ENCODE data around the gene TAGLN. TPM values are rescaled to one million over a fixed set of nuclear protein-coding genes. Genes with fewer than 3 reads are reported as not detected.

TAGLN gene
- total RNA-seq, 1 experiment from 2014 or later: 71.5 TPM

DNA sequence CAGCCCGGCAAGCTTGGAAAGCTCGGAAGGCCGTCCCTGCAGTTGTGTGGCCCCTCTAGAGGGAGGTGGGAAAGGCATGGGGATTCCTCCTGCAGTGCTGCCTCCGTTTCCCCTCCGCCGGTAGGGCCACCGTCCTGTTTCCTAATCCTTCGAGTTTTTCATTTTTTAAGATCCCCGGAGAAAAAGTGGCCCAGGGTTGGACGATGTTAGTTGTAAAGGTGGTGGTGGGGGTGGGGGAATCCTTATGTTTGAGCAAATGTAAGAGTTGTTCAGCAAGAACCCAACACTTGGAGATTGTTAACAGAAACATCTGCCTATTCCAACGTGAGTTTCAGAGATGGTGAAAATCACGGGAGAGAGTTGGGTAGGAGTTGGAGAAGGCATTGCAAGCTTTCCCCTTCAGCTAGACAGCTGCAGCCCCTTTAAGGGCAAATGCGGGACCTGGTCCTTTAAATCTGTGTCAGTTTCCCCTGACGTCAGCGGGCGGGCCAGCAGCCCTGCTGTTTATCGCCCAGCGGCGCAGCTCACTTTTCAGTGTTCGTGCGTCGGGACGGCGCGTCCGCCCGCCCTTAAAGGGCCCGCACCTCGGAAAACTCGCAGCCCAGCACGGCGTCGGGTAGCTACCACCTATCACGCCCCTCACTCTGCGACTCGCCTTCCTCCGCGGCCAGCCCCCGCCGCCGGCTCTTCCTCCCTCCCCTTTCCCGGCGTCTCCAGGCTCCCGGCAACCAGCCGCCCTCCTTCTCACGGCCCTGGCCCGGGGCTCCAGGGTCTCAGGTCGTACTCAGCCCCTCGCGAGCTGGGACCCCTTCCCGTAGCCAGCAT lies 20.7 kb upstream of the TAGLN start, which contains the start of gene SIDT2 (continued):
- TF ChIP-seq, protein P1, sequence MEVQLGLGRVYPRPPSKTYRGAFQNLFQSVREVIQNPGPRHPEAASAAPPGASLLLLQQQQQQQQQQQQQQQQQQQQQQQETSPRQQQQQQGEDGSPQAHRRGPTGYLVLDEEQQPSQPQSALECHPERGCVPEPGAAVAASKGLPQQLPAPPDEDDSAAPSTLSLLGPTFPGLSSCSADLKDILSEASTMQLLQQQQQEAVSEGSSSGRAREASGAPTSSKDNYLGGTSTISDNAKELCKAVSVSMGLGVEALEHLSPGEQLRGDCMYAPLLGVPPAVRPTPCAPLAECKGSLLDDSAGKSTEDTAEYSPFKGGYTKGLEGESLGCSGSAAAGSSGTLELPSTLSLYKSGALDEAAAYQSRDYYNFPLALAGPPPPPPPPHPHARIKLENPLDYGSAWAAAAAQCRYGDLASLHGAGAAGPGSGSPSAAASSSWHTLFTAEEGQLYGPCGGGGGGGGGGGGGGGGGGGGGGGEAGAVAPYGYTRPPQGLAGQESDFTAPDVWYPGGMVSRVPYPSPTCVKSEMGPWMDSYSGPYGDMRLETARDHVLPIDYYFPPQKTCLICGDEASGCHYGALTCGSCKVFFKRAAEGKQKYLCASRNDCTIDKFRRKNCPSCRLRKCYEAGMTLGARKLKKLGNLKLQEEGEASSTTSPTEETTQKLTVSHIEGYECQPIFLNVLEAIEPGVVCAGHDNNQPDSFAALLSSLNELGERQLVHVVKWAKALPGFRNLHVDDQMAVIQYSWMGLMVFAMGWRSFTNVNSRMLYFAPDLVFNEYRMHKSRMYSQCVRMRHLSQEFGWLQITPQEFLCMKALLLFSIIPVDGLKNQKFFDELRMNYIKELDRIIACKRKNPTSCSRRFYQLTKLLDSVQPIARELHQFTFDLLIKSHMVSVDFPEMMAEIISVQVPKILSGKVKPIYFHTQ (CRISPR knock-in tag; IDR thresholded peaks at IDR 0.05): no peak
- TF ChIP-seq, protein P2, sequence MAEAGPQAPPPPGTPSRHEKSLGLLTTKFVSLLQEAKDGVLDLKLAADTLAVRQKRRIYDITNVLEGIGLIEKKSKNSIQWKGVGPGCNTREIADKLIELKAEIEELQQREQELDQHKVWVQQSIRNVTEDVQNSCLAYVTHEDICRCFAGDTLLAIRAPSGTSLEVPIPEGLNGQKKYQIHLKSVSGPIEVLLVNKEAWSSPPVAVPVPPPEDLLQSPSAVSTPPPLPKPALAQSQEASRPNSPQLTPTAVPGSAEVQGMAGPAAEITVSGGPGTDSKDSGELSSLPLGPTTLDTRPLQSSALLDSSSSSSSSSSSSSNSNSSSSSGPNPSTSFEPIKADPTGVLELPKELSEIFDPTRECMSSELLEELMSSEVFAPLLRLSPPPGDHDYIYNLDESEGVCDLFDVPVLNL (CRISPR knock-in tag; IDR thresholded peaks at IDR 0.05; ENCODE audit: borderline replicate concordance, low read depth): no peak
- peak; percentile 56; the same call in 1 of the 2 replicates for TF ChIP-seq EMX1 (CRISPR knock-in tag; IDR thresholded peaks at IDR 0.05)
- TF ChIP-seq NR1H2 (CRISPR knock-in tag; IDR thresholded peaks at IDR 0.05): no peak
- no peak for TF ChIP-seq ZNF232 (CRISPR knock-in tag; IDR thresholded peaks at IDR 0.05)
- TF ChIP-seq, protein P3, sequence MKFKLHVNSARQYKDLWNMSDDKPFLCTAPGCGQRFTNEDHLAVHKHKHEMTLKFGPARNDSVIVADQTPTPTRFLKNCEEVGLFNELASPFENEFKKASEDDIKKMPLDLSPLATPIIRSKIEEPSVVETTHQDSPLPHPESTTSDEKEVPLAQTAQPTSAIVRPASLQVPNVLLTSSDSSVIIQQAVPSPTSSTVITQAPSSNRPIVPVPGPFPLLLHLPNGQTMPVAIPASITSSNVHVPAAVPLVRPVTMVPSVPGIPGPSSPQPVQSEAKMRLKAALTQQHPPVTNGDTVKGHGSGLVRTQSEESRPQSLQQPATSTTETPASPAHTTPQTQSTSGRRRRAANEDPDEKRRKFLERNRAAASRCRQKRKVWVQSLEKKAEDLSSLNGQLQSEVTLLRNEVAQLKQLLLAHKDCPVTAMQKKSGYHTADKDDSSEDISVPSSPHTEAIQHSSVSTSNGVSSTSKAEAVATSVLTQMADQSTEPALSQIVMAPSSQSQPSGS (CRISPR knock-in tag; IDR thresholded peaks at IDR 0.05; ENCODE audit: borderline replicate concordance, low read depth): no peak
- no peak for TF ChIP-seq ZNF317 (CRISPR knock-in tag; IDR thresholded peaks at IDR 0.05; ENCODE audit: borderline replicate concordance, low read depth)
- peak; percentile 47; the same call in 1 of the 2 replicates for TF ChIP-seq ETV6 (CRISPR knock-in tag; IDR thresholded peaks at IDR 0.05)
- no peak for TF ChIP-seq TEAD4 (CRISPR knock-in tag; IDR thresholded peaks at IDR 0.05)
- TF ChIP-seq, protein P4, sequence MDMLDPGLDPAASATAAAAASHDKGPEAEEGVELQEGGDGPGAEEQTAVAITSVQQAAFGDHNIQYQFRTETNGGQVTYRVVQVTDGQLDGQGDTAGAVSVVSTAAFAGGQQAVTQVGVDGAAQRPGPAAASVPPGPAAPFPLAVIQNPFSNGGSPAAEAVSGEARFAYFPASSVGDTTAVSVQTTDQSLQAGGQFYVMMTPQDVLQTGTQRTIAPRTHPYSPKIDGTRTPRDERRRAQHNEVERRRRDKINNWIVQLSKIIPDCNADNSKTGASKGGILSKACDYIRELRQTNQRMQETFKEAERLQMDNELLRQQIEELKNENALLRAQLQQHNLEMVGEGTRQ (CRISPR knock-in tag; IDR thresholded peaks at IDR 0.05): no peak
- TF ChIP-seq, protein P5, sequence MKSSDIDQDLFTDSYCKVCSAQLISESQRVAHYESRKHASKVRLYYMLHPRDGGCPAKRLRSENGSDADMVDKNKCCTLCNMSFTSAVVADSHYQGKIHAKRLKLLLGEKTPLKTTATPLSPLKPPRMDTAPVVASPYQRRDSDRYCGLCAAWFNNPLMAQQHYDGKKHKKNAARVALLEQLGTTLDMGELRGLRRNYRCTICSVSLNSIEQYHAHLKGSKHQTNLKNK (CRISPR knock-in tag; IDR thresholded peaks at IDR 0.05): no peak
- 0 out of 2 replicates have a peak, but pooled peaks have one; percentile 16 for TF ChIP-seq TEAD1 (CRISPR knock-in tag; IDR thresholded peaks at IDR 0.05)
- TF ChIP-seq, protein P6, sequence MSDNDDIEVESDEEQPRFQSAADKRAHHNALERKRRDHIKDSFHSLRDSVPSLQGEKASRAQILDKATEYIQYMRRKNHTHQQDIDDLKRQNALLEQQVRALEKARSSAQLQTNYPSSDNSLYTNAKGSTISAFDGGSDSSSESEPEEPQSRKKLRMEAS (CRISPR knock-in tag; IDR thresholded peaks at IDR 0.05): peak; percentile 58; the same call in 1 of the 2 replicates
- TF ChIP-seq, protein P7, sequence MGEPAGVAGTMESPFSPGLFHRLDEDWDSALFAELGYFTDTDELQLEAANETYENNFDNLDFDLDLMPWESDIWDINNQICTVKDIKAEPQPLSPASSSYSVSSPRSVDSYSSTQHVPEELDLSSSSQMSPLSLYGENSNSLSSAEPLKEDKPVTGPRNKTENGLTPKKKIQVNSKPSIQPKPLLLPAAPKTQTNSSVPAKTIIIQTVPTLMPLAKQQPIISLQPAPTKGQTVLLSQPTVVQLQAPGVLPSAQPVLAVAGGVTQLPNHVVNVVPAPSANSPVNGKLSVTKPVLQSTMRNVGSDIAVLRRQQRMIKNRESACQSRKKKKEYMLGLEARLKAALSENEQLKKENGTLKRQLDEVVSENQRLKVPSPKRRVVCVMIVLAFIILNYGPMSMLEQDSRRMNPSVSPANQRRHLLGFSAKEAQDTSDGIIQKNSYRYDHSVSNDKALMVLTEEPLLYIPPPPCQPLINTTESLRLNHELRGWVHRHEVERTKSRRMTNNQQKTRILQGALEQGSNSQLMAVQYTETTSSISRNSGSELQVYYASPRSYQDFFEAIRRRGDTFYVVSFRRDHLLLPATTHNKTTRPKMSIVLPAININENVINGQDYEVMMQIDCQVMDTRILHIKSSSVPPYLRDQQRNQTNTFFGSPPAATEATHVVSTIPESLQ (CRISPR knock-in tag; IDR thresholded peaks at IDR 0.05): no peak
- TF ChIP-seq, protein P8, sequence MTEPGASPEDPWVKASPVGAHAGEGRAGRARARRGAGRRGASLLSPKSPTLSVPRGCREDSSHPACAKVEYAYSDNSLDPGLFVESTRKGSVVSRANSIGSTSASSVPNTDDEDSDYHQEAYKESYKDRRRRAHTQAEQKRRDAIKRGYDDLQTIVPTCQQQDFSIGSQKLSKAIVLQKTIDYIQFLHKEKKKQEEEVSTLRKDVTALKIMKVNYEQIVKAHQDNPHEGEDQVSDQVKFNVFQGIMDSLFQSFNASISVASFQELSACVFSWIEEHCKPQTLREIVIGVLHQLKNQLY (CRISPR knock-in tag; IDR thresholded peaks at IDR 0.05): no peak
- TF ChIP-seq, protein P9, sequence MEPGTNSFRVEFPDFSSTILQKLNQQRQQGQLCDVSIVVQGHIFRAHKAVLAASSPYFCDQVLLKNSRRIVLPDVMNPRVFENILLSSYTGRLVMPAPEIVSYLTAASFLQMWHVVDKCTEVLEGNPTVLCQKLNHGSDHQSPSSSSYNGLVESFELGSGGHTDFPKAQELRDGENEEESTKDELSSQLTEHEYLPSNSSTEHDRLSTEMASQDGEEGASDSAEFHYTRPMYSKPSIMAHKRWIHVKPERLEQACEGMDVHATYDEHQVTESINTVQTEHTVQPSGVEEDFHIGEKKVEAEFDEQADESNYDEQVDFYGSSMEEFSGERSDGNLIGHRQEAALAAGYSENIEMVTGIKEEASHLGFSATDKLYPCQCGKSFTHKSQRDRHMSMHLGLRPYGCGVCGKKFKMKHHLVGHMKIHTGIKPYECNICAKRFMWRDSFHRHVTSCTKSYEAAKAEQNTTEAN (CRISPR knock-in tag; IDR thresholded peaks at IDR 0.05): no peak
- TF ChIP-seq, protein P10, sequence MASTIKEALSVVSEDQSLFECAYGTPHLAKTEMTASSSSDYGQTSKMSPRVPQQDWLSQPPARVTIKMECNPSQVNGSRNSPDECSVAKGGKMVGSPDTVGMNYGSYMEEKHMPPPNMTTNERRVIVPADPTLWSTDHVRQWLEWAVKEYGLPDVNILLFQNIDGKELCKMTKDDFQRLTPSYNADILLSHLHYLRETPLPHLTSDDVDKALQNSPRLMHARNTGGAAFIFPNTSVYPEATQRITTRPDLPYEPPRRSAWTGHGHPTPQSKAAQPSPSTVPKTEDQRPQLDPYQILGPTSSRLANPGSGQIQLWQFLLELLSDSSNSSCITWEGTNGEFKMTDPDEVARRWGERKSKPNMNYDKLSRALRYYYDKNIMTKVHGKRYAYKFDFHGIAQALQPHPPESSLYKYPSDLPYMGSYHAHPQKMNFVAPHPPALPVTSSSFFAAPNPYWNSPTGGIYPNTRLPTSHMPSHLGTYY (CRISPR knock-in tag; IDR thresholded peaks at IDR 0.05): peak; percentile 86; the same call in 1 of the 2 replicates
- TF ChIP-seq, protein P11, sequence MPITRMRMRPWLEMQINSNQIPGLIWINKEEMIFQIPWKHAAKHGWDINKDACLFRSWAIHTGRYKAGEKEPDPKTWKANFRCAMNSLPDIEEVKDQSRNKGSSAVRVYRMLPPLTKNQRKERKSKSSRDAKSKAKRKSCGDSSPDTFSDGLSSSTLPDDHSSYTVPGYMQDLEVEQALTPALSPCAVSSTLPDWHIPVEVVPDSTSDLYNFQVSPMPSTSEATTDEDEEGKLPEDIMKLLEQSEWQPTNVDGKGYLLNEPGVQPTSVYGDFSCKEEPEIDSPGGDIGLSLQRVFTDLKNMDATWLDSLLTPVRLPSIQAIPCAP (CRISPR knock-in tag; IDR thresholded peaks at IDR 0.05): no peak
- TF ChIP-seq, protein P12, sequence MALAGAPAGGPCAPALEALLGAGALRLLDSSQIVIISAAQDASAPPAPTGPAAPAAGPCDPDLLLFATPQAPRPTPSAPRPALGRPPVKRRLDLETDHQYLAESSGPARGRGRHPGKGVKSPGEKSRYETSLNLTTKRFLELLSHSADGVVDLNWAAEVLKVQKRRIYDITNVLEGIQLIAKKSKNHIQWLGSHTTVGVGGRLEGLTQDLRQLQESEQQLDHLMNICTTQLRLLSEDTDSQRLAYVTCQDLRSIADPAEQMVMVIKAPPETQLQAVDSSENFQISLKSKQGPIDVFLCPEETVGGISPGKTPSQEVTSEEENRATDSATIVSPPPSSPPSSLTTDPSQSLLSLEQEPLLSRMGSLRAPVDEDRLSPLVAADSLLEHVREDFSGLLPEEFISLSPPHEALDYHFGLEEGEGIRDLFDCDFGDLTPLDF (CRISPR knock-in tag; IDR thresholded peaks at IDR 0.05): no peak

Data from WTC11 (cell line).